ENCODE data around the gene ZNF821. TPM values are rescaled to one million over a fixed set of nuclear protein-coding genes. Genes with fewer than 3 reads are reported as not detected.
A peak's percentile ranks its signal among the peaks of the same experiment; 100 is the strongest.

ZNF821 gene
- total RNA-seq, 6 experiments from 2014 or later = 4.1 to 6.2 (median 4.7) TPM

DNA sequence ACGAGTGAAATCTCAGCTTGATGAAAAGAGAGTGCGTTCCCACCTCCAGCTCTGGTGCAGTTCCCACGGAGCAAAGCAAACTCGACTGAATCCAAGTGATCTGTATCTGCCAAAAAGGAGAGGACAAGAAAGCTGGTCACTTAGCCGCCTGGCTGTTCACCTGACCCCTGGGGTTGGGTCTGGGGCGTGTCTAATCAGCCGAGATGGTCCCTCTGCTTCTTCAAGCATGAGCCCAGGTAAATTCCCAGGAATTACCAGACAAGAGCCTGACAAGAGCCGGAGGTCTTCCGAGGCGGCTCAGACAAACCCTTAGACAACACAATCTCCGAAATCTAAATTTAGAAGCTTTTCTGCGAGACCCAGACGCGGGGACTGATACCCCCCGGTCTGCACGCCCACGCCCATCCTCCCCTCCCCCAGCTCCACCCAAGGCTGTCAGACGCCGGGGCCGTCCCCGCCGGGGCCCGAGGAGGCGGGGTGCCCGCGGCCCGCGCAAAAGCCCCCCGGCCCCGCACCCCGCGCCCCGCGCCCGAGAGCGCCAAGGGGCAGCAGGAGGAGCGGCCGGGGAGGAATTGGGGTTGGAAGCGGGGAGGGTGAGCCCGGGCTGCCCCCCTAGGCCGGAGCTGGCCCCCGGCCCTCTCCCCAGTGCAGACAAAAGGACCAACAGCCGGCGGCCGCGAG is 674 bp downstream of the ZNF821 start:
- peaks cover 25% of the 10 kb centered on the region for H3K4me1 Mint-ChIP-seq (ENCODE audit: low read depth)
- TF ChIP-seq, protein P1, sequence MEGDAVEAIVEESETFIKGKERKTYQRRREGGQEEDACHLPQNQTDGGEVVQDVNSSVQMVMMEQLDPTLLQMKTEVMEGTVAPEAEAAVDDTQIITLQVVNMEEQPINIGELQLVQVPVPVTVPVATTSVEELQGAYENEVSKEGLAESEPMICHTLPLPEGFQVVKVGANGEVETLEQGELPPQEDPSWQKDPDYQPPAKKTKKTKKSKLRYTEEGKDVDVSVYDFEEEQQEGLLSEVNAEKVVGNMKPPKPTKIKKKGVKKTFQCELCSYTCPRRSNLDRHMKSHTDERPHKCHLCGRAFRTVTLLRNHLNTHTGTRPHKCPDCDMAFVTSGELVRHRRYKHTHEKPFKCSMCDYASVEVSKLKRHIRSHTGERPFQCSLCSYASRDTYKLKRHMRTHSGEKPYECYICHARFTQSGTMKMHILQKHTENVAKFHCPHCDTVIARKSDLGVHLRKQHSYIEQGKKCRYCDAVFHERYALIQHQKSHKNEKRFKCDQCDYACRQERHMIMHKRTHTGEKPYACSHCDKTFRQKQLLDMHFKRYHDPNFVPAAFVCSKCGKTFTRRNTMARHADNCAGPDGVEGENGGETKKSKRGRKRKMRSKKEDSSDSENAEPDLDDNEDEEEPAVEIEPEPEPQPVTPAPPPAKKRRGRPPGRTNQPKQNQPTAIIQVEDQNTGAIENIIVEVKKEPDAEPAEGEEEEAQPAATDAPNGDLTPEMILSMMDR (IDR thresholded peaks at IDR 0.05) = no peak
- no peaks in the 10 kb centered on the region for H3K9me3 Mint-ChIP-seq
- no peak for DNase-seq
- no peaks in the 10 kb centered on the region for H3K36me3 Mint-ChIP-seq (ENCODE audit: low read depth)
- H3K27ac Mint-ChIP-seq = peak overlapping the region; percentile 52
- peak overlapping the region; percentile 84 for H3K4me3 Mint-ChIP-seq
- no peaks in the 10 kb centered on the region for H3K27me3 Mint-ChIP-seq (ENCODE audit: insufficient read depth)

DNA sequence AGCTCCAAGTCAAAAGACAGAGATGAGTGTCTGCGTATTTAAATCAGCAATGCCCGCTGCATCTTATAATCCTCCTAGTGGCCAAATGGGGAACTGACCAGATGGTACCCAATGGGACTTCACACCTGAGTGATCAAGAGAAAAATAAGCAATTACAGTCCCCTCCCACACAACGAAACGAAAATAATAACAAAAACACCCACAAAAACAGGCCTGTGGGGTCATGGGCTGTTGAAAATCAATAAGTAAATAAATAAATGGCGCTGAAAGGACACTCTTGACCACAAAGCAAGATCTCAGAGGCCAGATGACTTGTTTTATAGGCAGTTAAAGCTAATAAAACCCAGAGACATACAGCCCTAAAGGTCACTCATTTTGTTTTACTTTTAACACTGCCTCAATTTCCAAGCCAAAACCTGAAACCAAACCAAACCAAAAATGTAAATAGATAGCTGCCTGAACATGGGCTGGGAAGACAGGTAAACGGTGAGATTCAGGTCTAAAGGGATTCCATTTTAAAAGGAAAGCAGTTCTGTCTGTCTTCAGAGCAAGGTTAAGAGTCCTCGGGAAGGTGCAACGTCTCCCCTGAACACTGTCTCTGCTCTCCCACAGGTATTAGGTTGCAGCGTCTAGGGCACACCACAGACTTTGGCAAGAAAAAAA is 1.3 kb downstream of the ZNF821 start:
- Mint-ChIP-seq H3K27me3 (ENCODE audit: insufficient read depth) (no peaks in the 10 kb centered on the region; the same call in 1 of the 2 replicates), H3K36me3 (ENCODE audit: low read depth) (no peaks in the 10 kb centered on the region), H3K4me3 (peak overlapping the region; percentile 84), H3K27ac (peak overlapping the region; percentile 52), H3K9me3 (no peaks in the 10 kb centered on the region), H3K4me1 (ENCODE audit: low read depth) (peaks cover 25% of the 10 kb centered on the region)
- peak; percentile 66 for DNase-seq
- TF ChIP-seq, protein P1 (IDR thresholded peaks at IDR 0.05) = peak; percentile 95

DNA sequence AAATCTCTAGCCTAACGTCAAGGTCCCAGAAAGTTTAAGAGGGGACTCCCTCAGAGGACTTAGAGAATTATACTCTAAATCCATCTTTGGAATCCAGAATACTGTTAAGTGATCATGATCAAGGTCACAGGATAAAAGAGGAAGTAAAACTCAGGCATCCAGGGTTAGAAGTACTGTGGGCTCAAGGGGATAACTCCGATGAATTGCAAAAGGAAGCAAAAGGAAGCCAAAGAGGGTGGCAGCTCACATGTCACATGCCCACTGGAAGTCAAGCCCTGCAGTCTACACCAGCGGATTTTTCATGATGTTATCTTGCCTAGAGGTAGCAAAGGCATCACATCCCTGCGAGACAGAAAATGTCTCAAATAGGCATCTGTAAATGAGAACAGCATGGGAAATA is 3.8 kb downstream of the ZNF821 start:
- Mint-ChIP-seq H3K36me3 (ENCODE audit: low read depth) (no peaks in the 10 kb centered on the region; the same call in 1 of the 2 replicates), H3K4me3 (no peak overlapping the region), H3K4me1 (ENCODE audit: low read depth) (peaks cover 20% of the 10 kb centered on the region), H3K27me3 (ENCODE audit: insufficient read depth) (no peaks in the 10 kb centered on the region; the same call in none of the 2 replicates), H3K9me3 (no peaks in the 10 kb centered on the region), H3K27ac (no peak overlapping the region)
- DNase-seq = no peak
- TF ChIP-seq, protein P1 (IDR thresholded peaks at IDR 0.05) = no peak

DNA sequence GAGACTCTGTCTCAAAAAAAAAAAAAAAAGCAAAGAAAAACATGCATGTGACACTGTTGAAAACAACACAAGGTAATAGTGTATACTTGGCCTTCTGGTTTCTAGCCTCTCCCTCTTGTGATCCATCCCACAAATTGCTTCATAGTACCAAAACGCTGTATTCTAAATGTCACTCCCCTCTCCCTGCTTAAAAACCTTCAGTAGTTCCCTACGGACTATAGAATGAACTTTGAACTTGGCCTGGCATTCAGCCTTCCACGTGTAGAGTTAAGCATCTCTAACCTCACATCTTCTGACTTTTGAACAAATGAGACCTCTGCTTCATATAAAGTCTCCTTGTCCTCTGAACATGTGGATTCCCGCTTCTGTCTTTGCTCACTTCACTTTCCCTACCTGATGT is 5.1 kb downstream of the ZNF821 start:
- Mint-ChIP-seq H3K36me3 (ENCODE audit: low read depth) (no peaks in the 10 kb centered on the region; the same call in 1 of the 2 replicates), H3K27ac (no peak overlapping the region), H3K27me3 (ENCODE audit: insufficient read depth) (no peaks in the 10 kb centered on the region; the same call in none of the 2 replicates), H3K4me1 (ENCODE audit: low read depth) (peaks cover 11% of the 10 kb centered on the region), H3K9me3 (no peaks in the 10 kb centered on the region), H3K4me3 (no peak overlapping the region)
- no peak for DNase-seq
- TF ChIP-seq, protein P1 (IDR thresholded peaks at IDR 0.05) = no peak

DNA sequence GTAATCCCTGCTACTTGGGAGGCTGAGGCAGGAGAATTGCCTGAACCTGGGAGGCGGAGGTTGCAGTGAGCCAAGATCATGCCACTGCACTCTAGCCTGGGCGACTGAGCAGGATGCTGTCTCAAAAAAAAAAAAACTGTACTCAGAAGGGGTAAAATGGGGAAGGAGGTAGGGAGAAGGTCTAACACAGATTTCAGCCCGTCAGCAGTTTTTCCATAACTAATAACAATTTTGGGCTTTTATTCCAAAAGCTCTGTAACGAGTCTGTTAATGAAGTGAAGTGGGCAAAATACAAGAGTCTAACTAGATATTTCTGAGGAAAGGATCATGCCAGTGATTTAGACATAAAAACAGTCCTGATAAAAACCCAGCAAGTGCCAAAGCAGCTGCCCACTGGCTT is 10.8 kb downstream of the ZNF821 start:
- H3K4me1 Mint-ChIP-seq (ENCODE audit: low read depth) = peaks cover 7% of the 10 kb centered on the region
- TF ChIP-seq, protein P1 (IDR thresholded peaks at IDR 0.05) = no peak
- peaks cover 7% of the 10 kb centered on the region for H3K36me3 Mint-ChIP-seq (ENCODE audit: low read depth)
- H3K4me3 Mint-ChIP-seq = no peak overlapping the region
- DNase-seq = no peak
- H3K9me3 Mint-ChIP-seq = no peaks in the 10 kb centered on the region
- peaks cover 2% of the 10 kb centered on the region for H3K27me3 Mint-ChIP-seq (ENCODE audit: insufficient read depth)
- no peak overlapping the region for H3K27ac Mint-ChIP-seq

Measured in HFFc6 (cell line).